Measurements from ENCODE around the gene WBP1. TPM values are rescaled to one million over a fixed set of nuclear protein-coding genes. Genes with fewer than 3 reads are reported as not detected.

The WBP1 gene
- total RNA-seq, 1 donor from 2014 or later, result 18.1 TPM

DNA sequence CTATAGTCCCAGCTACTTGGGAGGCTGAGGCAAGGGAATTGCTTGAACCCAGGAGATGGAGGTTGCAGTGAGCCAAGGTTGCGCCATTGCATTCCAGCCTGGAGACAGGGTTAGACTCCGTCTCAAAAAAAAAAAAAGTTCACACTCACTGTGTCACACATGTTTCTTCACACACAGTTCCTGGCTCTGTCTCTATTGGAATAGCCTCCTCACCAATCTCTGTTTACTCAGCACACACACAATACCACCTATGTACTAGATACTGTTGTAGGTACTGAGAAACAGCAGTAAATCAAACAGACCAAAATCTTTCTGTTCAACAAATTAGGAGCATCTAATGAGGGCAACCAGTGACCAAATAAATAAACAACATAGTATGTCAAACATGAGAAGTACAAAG is 27.9 kb downstream of the WBP1 start:
- H3K36me3 ChIP-seq, result peaks cover 17 to 44% of the 10 kb centered on the region in 2 donors
- H3K9me3 ChIP-seq, result no peaks in the 10 kb centered on the region
- no peak for DNase-seq (ENCODE audit: low spot score in 2 of 2)
- H3K4me1 ChIP-seq, result peaks cover 3 to 14% of the 10 kb centered on the region in 2 donors
- no peaks in the 10 kb centered on the region for H3K27me3 ChIP-seq
- H3K27ac ChIP-seq, result no peak overlapping the region
- TF ChIP-seq, protein P1, sequence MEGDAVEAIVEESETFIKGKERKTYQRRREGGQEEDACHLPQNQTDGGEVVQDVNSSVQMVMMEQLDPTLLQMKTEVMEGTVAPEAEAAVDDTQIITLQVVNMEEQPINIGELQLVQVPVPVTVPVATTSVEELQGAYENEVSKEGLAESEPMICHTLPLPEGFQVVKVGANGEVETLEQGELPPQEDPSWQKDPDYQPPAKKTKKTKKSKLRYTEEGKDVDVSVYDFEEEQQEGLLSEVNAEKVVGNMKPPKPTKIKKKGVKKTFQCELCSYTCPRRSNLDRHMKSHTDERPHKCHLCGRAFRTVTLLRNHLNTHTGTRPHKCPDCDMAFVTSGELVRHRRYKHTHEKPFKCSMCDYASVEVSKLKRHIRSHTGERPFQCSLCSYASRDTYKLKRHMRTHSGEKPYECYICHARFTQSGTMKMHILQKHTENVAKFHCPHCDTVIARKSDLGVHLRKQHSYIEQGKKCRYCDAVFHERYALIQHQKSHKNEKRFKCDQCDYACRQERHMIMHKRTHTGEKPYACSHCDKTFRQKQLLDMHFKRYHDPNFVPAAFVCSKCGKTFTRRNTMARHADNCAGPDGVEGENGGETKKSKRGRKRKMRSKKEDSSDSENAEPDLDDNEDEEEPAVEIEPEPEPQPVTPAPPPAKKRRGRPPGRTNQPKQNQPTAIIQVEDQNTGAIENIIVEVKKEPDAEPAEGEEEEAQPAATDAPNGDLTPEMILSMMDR (IDR thresholded peaks at IDR 0.05), result no peak
- intact Hi-C loops (cut with DNase I), result no loop called here
- H3K4me3 ChIP-seq, result no peak overlapping the region

DNA sequence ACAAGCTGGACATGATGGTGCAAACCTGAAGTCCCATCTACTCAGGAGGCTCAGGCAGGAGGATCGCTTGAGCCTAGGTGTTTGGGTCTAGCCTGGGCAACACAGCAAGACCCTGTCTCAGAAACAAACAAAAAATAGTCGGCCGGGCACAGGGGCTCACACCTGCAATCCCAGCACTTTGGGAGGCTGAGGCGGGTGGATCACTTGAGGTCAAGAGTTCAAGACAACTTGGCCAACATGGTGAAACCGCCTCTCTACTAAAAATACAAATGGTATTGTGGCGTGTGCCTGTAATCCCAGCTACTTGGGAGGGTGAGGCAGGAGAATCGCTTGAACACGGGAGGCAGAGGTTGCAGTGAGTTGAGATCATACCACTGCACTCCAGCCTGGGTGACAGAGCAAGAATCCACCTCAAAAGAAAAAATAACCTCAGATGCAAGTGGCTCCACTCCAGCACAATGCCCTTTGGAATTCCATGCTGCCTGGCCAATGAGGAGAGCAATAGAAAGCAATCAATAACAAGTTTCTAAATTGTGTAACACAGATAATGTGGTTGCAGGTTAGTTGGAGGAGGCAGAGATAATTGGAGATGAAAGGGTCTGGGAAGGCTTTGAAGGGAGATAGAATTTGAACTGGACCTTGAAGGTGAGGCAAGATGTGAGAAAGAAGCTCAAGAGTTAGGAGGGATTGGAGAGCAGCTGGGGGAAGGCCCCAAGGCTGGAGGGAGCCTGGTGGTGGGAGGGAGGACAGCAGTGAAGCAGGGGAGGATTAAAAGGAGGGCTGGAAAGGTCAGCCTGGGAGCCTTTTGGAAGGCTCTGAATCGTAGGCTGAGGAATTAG is 30.6 kb downstream of the WBP1 start:
- H3K27ac ChIP-seq, result no peak overlapping the region
- H3K36me3 ChIP-seq, result peaks cover 41 to 71% of the 10 kb centered on the region in 2 donors
- no peaks in the 10 kb centered on the region for H3K9me3 ChIP-seq
- H3K27me3 ChIP-seq, result no peaks in the 10 kb centered on the region
- TF ChIP-seq, protein P1 (IDR thresholded peaks at IDR 0.05), result no peak
- H3K4me3 ChIP-seq, result no peak overlapping the region
- intact Hi-C loops (cut with DNase I), result no loop called here
- DNase-seq (ENCODE audit: low spot score in 2 of 2), result no peak
- peaks cover 0 to 2% of the 10 kb centered on the region in 2 donors for H3K4me1 ChIP-seq

DNA sequence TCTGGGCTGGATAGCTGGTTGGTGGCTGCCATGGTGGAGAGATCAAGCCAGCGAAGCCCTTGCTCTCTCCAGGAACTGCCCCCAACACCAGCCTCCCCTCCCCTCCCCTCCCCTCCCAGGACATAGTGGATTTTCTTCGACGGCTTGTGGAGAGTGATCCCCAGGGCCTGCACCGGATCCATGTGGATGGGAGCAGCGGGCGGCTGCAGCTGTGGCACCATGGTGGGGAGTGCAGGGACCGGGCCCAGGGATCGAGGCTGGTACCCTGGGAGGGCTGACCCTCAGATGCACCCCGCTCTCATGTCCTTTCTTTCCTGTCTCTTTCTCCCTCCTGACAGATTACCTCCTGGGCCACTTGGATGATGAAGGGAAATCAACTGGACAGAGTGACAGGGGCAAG is 31.7 kb downstream of the WBP1 start:
- no peak overlapping the region for H3K4me3 ChIP-seq
- H3K36me3 ChIP-seq, result peaks cover 41 to 71% of the 10 kb centered on the region in 2 donors
- no peaks in the 10 kb centered on the region for H3K9me3 ChIP-seq
- DNase-seq (ENCODE audit: low spot score in 2 of 2), result no peak
- TF ChIP-seq, protein P1 (IDR thresholded peaks at IDR 0.05), result no peak
- H3K27me3 ChIP-seq, result no peaks in the 10 kb centered on the region
- intact Hi-C loops (cut with DNase I), result no loop called here
- H3K27ac ChIP-seq, result no peak overlapping the region
- no peaks in the 10 kb centered on the region for H3K4me1 ChIP-seq

DNA sequence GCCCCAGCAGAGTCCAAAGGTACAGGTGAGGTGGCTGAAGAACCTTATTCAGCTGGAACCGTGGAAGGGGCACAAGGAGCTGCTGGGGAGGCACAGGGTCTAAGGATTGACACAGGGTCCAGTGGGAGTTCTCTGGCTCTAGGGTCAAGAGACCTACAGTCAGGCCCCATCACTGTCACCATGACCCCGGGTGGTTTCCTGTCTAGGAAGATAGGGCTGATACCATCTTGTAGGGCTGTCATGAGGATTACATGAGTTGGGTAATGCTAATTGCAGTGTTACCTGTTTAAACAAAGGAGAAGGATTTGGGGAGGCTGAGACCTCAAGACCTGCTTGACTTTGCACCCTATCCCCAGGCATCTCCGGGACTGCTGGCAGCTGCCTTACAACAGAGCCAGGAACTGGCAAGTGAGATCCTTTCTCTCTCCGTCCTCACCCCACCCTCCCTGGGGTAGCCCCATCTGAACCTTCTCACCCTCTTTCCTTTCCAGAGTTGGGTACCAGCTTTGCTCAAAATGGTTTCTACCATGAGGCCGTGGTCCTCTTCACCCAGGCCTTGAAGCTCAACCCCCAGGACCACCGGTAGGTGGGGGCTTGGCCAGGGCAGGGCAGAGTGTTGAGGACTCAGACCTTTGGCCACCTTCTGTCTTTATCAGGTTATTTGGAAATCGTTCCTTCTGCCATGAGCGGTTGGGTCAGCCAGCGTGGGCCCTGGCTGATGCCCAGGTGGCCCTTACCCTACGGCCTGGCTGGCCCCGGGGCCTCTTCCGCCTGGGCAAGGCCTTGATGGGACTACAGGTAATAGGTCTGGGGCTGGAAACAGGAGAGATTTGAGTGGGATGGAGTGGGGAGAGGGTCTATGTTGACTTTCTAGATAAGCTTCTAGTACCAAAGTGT is 33.7 kb downstream of the WBP1 start:
- Histone ChIP-seq H3K4me1 (no peaks in the 10 kb centered on the region), H3K27ac (no peak overlapping the region), H3K4me3 (no peak overlapping the region), H3K9me3 (no peaks in the 10 kb centered on the region), H3K36me3 (peaks cover 41 to 57% of the 10 kb centered on the region in 2 donors), H3K27me3 (no peaks in the 10 kb centered on the region)
- intact Hi-C loops (cut with DNase I), result no loop called here
- no peak for DNase-seq (ENCODE audit: low spot score in 2 of 2)
- TF ChIP-seq, protein P1 (IDR thresholded peaks at IDR 0.05), result no peak

DNA sequence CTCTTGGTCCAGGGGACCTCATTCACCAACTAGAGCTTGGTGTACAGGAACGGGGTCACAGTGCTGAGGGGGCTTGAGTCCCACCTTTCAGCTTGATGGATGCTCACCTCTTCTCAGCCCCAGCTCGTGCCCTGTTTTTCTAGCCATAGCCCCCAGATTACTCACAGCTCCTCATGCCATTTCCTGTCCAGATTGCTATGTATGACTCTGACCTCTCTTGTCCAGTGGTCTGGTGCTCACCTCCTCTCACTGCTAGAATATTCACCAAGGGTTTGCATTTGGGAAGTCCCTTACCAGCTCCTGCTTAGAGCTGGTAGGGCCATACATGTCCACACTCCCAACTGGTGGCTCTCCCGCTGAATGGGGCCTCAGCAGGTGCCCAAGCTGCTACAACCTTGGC is 35.3 kb downstream of the WBP1 start:
- peaks cover 41 to 49% of the 10 kb centered on the region in 2 donors for H3K36me3 ChIP-seq
- H3K27ac ChIP-seq, result no peak overlapping the region
- no peak overlapping the region for H3K4me3 ChIP-seq
- intact Hi-C loops (cut with DNase I), result no loop called here
- TF ChIP-seq, protein P1 (IDR thresholded peaks at IDR 0.05), result no peak
- DNase-seq (ENCODE audit: low spot score in 2 of 2), result no peak
- no peaks in the 10 kb centered on the region for H3K4me1 ChIP-seq
- no peaks in the 10 kb centered on the region for H3K9me3 ChIP-seq
- no peaks in the 10 kb centered on the region for H3K27me3 ChIP-seq

Measured in ascending aorta (tissue), 2 donors.